ENCODE results near the gene GLYATL1B. TPM values are rescaled to one million over a fixed set of nuclear protein-coding genes. Genes with fewer than 3 reads are reported as not detected.
"Not testable (repeated sequence)": the region's sequence is repeated elsewhere in the genome, so short reads cannot be mapped to it uniquely, and the experiment has no call there.

Gene GLYATL1B
- not detected in 2 replicates for total RNA-seq

GRCh38 chr11:59086007-59086406 lies at the start of gene GLYATL1B:
TSS of gene GLYATL1B (plus strand) at chr11:59086307. CDS start at chr11:59086307, 0 bp downstream.
- DNase-seq (ENCODE audit: low read depth in 2 of 2), result not testable (repeated sequence)

- not testable (repeated sequence) for DNase-seq (ENCODE audit: low read depth in 2 of 2)
Observed at GRCh38 chr11:59036542-59036941, 49.6 kb upstream of the GLYATL1B start.

GRCh38 chr11:59037434-59037833 lies 48.7 kb upstream of the GLYATL1B start:
- DNase-seq (ENCODE audit: low read depth in 2 of 2), result not testable (repeated sequence)

GRCh38 chr11:59040607-59041006 lies 45.5 kb upstream of the GLYATL1B start:
- no peak for DNase-seq (ENCODE audit: low read depth in 2 of 2)

GRCh38 chr11:59051383-59051782 lies 34.7 kb upstream of the GLYATL1B start:
- DNase-seq (ENCODE audit: low read depth in 2 of 2), result not testable (repeated sequence)

- DNase-seq (ENCODE audit: low read depth in 2 of 2), result not testable (repeated sequence)
Observed at GRCh38 chr11:59052355-59052754, 33.8 kb upstream of the GLYATL1B start.

GRCh38 chr11:59053387-59053786 lies 32.7 kb upstream of the GLYATL1B start:
- DNase-seq (ENCODE audit: low read depth in 2 of 2), result peak; percentile 2 to 61

- peak; percentile 87 to 90 for DNase-seq (ENCODE audit: low read depth in 2 of 2)
Observed at GRCh38 chr11:59058120-59059033, 27.7 kb upstream of the GLYATL1B start.

GRCh38 chr11:59060096-59060495 lies 26.0 kb upstream of the GLYATL1B start:
- not testable (repeated sequence) for DNase-seq (ENCODE audit: low read depth in 2 of 2)

- no peak for DNase-seq (ENCODE audit: low read depth in 2 of 2)
Observed at GRCh38 chr11:59062602-59063529, 23.2 kb upstream of the GLYATL1B start.

- DNase-seq (ENCODE audit: low read depth in 2 of 2), result not testable (repeated sequence)
Observed at GRCh38 chr11:59063996-59064727, 21.9 kb upstream of the GLYATL1B start.

GRCh38 chr11:59069087-59069486 lies 17.0 kb upstream of the GLYATL1B start:
- no peak for DNase-seq (ENCODE audit: low read depth in 2 of 2)

GRCh38 chr11:59076876-59077571 lies 9.1 kb upstream of the GLYATL1B start:
- no peak for DNase-seq (ENCODE audit: low read depth in 2 of 2)

- no peak for DNase-seq (ENCODE audit: low read depth in 2 of 2)
Observed at GRCh38 chr11:59078435-59078834, 7.7 kb upstream of the GLYATL1B start.

- no peak for DNase-seq (ENCODE audit: low read depth in 2 of 2)
Observed at GRCh38 chr11:59079086-59079485, 7.0 kb upstream of the GLYATL1B start.

GRCh38 chr11:59080421-59080820 lies 5.7 kb upstream of the GLYATL1B start:
- not testable (repeated sequence) for DNase-seq (ENCODE audit: low read depth in 2 of 2)

- not testable (repeated sequence) for DNase-seq (ENCODE audit: low read depth in 2 of 2)
Observed at GRCh38 chr11:59081430-59082020, 4.6 kb upstream of the GLYATL1B start.

- no peak for DNase-seq (ENCODE audit: low read depth in 2 of 2)
Observed at GRCh38 chr11:59088162-59088561, 2.1 kb downstream of the GLYATL1B start.

GRCh38 chr11:59093576-59093975 lies 7.5 kb downstream of the GLYATL1B start:
- not testable (repeated sequence) for DNase-seq (ENCODE audit: low read depth in 2 of 2)

- DNase-seq (ENCODE audit: low read depth in 2 of 2), result not testable (repeated sequence)
Observed at GRCh38 chr11:59095225-59095624, 9.1 kb downstream of the GLYATL1B start.
